A549 (cell line): ENCODE results near the gene TBCEL. TPM values are rescaled to one million over a fixed set of nuclear protein-coding genes. Genes with fewer than 3 reads are reported as not detected.

Experiments used
- ATAC-seq, 2 experiments: fragments of 200-7000 bp in 1 of 2; fragments of >200 bp in 1 of 2; cut with Nextera tagmentation in 1 of 2; cut with Tn5 transposase in 1 of 2; 3 replicates each; pipeline versions ENCODE4 v1.8.0 to v1.9.1; 2018 to 2020; ENCODE audit warnings: mild to moderate bottlenecking in 1 of 2, moderate library complexity in 1 of 2
- CTCF ChIA-PET: fragments of 300-600 bp; sonication (Branson Sonifier 250); formaldehyde crosslinking; extraction: SDS; loops from one replicate; lab custom pipeline; 2021; ENCODE audit warnings: antibody characterized with exemption, inconsistent platforms; lab: Yijun Ruan, JAX
- POLR2A ChIA-PET: fragments of 350-600 bp; formaldehyde crosslinking; extraction: SDS; loops from one replicate; lab custom pipeline; 2021; ENCODE audit warnings: antibody characterized with exemption, inconsistent platforms; lab: Yijun Ruan, JAX
- DNase-seq, 2 experiments: peaks; one replicate each; pipeline versions ENCODE4 v3.0.0 to v3.0.0-alpha.2; 2011 to 2016; ENCODE audit warnings: low read depth in 1 of 2, low spot score in 1 of 2
- FAIRE-seq: peaks from 2 replicates; lab custom pipeline; 2011; peaks lifted over from hg19 to GRCh38; lab: Jason Lieb, UNC
- H3K27ac ChIP-seq, 2 experiments: fragments of >200 bp; sonication (Bioruptor Twin); formaldehyde crosslinking; 3 replicates each; pipeline ENCODE4 v1.5.1; 2016 to 2017
- H3K4me1 ChIP-seq: fragments of >200 bp; sonication (Bioruptor Twin); formaldehyde crosslinking; 3 replicates; pipeline ENCODE4 v1.6.1; 2016
- H3K4me2 ChIP-seq: fragments of >200 bp; sonication (Bioruptor Twin); formaldehyde crosslinking; 3 replicates; pipeline ENCODE4 v1.6.1; 2016
- H3K4me3 ChIP-seq: fragments of >200 bp; sonication (Bioruptor Twin); formaldehyde crosslinking; 3 replicates; pipeline ENCODE4 v1.5.1; 2016
- H3K9me3 ChIP-seq: fragments of >200 bp; sonication (Bioruptor Twin); formaldehyde crosslinking; 3 replicates; pipeline ENCODE4 v1.6.1; 2016
- CBX8 ChIP-seq: fragments of 200-600 bp; sonication (generic); IDR thresholded peaks from 2 replicates; pipeline ENCODE4 v1.6.1; 2016
- EHMT2 ChIP-seq: fragments of 200-600 bp; sonication (generic); IDR thresholded peaks from 2 replicates; pipeline ENCODE4 v1.6.1; 2016; ENCODE audit warnings: antibody characterized with exemption, low read depth, mild to moderate bottlenecking, moderate library complexity
- FOXS1 ChIP-seq: fragments of 250-450 bp; sonication (Bioruptor Pico); IDR thresholded peaks from 2 replicates; pipeline ENCODE4 v1.5.0; 2020; ENCODE audit warnings: mild to moderate bottlenecking, moderate library complexity
- HEYL ChIP-seq: fragments of 250-450 bp; sonication (Bioruptor Pico); IDR thresholded peaks from 2 replicates; pipeline ENCODE4 v1.8.0; 2021; ENCODE audit warnings: mild to moderate bottlenecking, moderate library complexity
- NPAS2 ChIP-seq: fragments of 250-450 bp; sonication (Bioruptor Pico); IDR thresholded peaks from 2 replicates; pipeline ENCODE4 v1.8.0; 2022; ENCODE audit warnings: mild to moderate bottlenecking, moderate library complexity, borderline replicate concordance
- RNF2 ChIP-seq: fragments of 200-600 bp; sonication (generic); IDR thresholded peaks from 2 replicates; pipeline ENCODE4 v1.6.1; 2016; ENCODE audit warnings: low read depth, mild to moderate bottlenecking, antibody characterized with exemption, moderate library complexity, borderline replicate concordance
- TFCP2L1 ChIP-seq: fragments of 250-450 bp; sonication (Bioruptor Pico); IDR thresholded peaks from 2 replicates; pipeline ENCODE4 v1.5.0; 2021; ENCODE audit warnings: mild to moderate bottlenecking
- TP53 ChIP-seq: fragments of 250-450 bp; sonication (Bioruptor Pico); IDR thresholded peaks from 2 replicates; pipeline ENCODE4 v1.5.0; 2021; ENCODE audit warnings: mild to moderate bottlenecking, moderate library complexity
- WGBS: methylation state at CpG from one replicate; pipeline ENCODE4 v1.1.6; 2017; ENCODE audit errors: missing lambda C conversion rate; 5-methylcytosine and 5-hydroxymethylcytosine counted together
- polyA plus RNA-seq, 4 experiments: library from polyadenylated mRNA; depleted of rRNA in 3 of 4; stranded (reverse); fragments of >200 nt; fragmentation: RNase III in 1 of 4; extraction: RNeasy Plus Mini Kit Qiagen cat#74134 plus additional on column Dnase treatment in 1 of 4; gene quantifications; 2 replicates in 3 of 4; 3 replicates in 1 of 4; pipeline ENCODE4 v1.2.3, GENCODE V29; 2011 to 2017
- TF ChIP-seq, protein P1 (sequence below): fragments of >200 bp; sonication (Bioruptor Twin); formaldehyde crosslinking; IDR thresholded peaks from 3 replicates; pipeline ENCODE4 v1.5.1; 2016

Gene TBCEL
- polyA plus RNA-seq, 2 of the 4 experiments (the other 2 are of a cell fraction), result 5.9 to 11.9 TPM

GRCh38 chr11:121138259-121138658, 114.4 kb downstream of the TBCEL start:
- H3K4me1 ChIP-seq, result no peaks in the 10 kb centered on the region
- DNase-seq, result no peak
- 33% methylated on average over 5 of the region's 5 CpGs for WGBS
- POLR2A ChIA-PET, result no interaction called here
- no peak for ATAC-seq
- H3K27ac ChIP-seq, result no peak overlapping the region
- H3K4me3 ChIP-seq, result no peak overlapping the region
- FAIRE-seq, result no peak
- H3K4me2 ChIP-seq, result no peak overlapping the region
- H3K9me3 ChIP-seq, result no peaks in the 10 kb centered on the region
- TF ChIP-seq TFCP2L1 (CRISPR knock-in tag) (no peak), EHMT2 (no peak), TP53 (CRISPR knock-in tag) (no peak), HEYL (no peak)
- TF ChIP-seq, protein P1, sequence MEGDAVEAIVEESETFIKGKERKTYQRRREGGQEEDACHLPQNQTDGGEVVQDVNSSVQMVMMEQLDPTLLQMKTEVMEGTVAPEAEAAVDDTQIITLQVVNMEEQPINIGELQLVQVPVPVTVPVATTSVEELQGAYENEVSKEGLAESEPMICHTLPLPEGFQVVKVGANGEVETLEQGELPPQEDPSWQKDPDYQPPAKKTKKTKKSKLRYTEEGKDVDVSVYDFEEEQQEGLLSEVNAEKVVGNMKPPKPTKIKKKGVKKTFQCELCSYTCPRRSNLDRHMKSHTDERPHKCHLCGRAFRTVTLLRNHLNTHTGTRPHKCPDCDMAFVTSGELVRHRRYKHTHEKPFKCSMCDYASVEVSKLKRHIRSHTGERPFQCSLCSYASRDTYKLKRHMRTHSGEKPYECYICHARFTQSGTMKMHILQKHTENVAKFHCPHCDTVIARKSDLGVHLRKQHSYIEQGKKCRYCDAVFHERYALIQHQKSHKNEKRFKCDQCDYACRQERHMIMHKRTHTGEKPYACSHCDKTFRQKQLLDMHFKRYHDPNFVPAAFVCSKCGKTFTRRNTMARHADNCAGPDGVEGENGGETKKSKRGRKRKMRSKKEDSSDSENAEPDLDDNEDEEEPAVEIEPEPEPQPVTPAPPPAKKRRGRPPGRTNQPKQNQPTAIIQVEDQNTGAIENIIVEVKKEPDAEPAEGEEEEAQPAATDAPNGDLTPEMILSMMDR, result no peak
- TF ChIP-seq, all 56 proteins: peak for 0
- CTCF ChIA-PET, result no interaction called here

- H3K4me1 ChIP-seq, result no peaks in the 10 kb centered on the region
- 30% methylated on average over 8 of the region's 8 CpGs for WGBS
- no peak overlapping the region for H3K4me3 ChIP-seq
- ChIA-PET POLR2A (no interaction called here), CTCF (no interaction called here)
- no peaks in the 10 kb centered on the region for H3K9me3 ChIP-seq
- DNase-seq (no peak), FAIRE-seq (no peak), ATAC-seq (no peak)
- no peak overlapping the region for H3K4me2 ChIP-seq
- no peak overlapping the region for H3K27ac ChIP-seq
- TF ChIP-seq CBX8 (no peak), RNF2 (no peak), FOXS1 (CRISPR knock-in tag) (no peak), NPAS2 (CRISPR knock-in tag) (no peak)
- TF ChIP-seq, protein P1, result no peak
These were observed 116.5 kb downstream of the TBCEL start for GRCh38 chr11:121140369-121140768.

Other genes starting within 250 kb of the TBCEL start
- 0.12 and 0.14 TPM in 2 replicates for gene TECTA, start 77.1 kb downstream of the TBCEL start, polyA plus RNA-seq (2011; rRNA removed)
- gene TECTA, start 77.1 kb downstream of the TBCEL start, polyA plus RNA-seq (2017; fragmentation: RNase III; extraction: RNeasy Plus Mini Kit Qiagen cat#74134 plus additional on column Dnase treatment), result 0.05 to 0.12 TPM (median 0.05 TPM) in 3 replicates